T-cell (primary cell): ENCODE results near the gene NR1D1. TPM values are rescaled to one million over a fixed set of nuclear protein-coding genes. Genes with fewer than 3 reads are reported as not detected.
A peak's percentile ranks its signal among the peaks of the same experiment; 100 is the strongest.

ENCODE experiments used
- ATAC-seq, 4 experiments: fragments of 200-7000 bp in 3 of 4; fragments of 150-1000 bp in 1 of 4; cut with Tn5 transposase; replicated peaks in 1 of 4; 1 replicate in 3 of 4; 2 replicates in 1 of 4; pipeline ENCODE4 v1.10.0; 2021; ENCODE audit warnings: moderate library complexity in 3 of 4, mild to moderate bottlenecking in 2 of 4, moderate number of reproducible peaks in 1 of 4
- CTCF ChIA-PET, 2 donors: fragments of 300-600 bp; sonication (Branson Sonifier 250); formaldehyde crosslinking; loops; one replicate each; lab custom pipeline; 2022; ENCODE audit warnings: antibody characterized with exemption in 2 of 2; lab: Charles Lee
- POLR2A ChIA-PET, 2 donors: fragments of 300-600 bp; sonication (Branson Sonifier 250); formaldehyde crosslinking; loops; one replicate each; lab custom pipeline; 2022; ENCODE audit warnings: antibody characterized with exemption in 2 of 2; lab: Charles Lee
- DNase-seq, 35 experiments: peaks; one replicate each; pipeline versions ENCODE4 v3.0.0 to v3.0.0-alpha.2; 2013 to 2023
- H3K27ac ChIP-seq: one replicate; pipeline ENCODE4 v1.5.1; 2013; ENCODE audit warnings: low read length
- H3K27me3 ChIP-seq, 2 experiments: replicated peaks in 1 of 2; 1 replicate in 1 of 2; 2 replicates in 1 of 2; pipeline versions ENCODE4 v1.6.1 to v1.7.0; 2013; ENCODE audit warnings: low read length in 1 of 2, mixed read lengths in 1 of 2; ENCODE audit not compliant: control insufficient read depth in 2 of 2, insufficient read depth in 2 of 2; ENCODE audit errors: extremely low read depth in 1 of 2
- H3K36me3 ChIP-seq, 2 donors: 1 replicate in 1 of 2; 2 replicates in 1 of 2; pipeline versions ENCODE4 v1.6.1 to v1.7.0; 2013; ENCODE audit warnings: low read length in 1 of 2; ENCODE audit not compliant: control insufficient read depth in 2 of 2, insufficient read depth in 1 of 2; ENCODE audit errors: extremely low read depth in 1 of 2
- H3K4me1 ChIP-seq, 2 experiments: 1 replicate in 1 of 2; 2 replicates in 1 of 2; pipeline versions ENCODE4 v1.6.1 to v1.7.0; 2013; ENCODE audit warnings: low read length in 2 of 2, mixed read lengths in 1 of 2; ENCODE audit not compliant: insufficient read depth in 2 of 2, control insufficient read depth in 1 of 2; ENCODE audit errors: extremely low read depth in 1 of 2
- H3K4me3 ChIP-seq, 2 donors: 1 replicate in 1 of 2; 2 replicates in 1 of 2; pipeline versions ENCODE4 v1.5.1 to v1.7.0; 2013; ENCODE audit warnings: mild to moderate bottlenecking in 2 of 2, low read length in 1 of 2, moderate library complexity in 1 of 2; ENCODE audit not compliant: control insufficient read depth in 1 of 2; ENCODE audit errors: extremely low read depth in 1 of 2
- H3K9me3 ChIP-seq: 2 replicates; pipeline ENCODE4 v1.7.0; 2013
- H3K27ac Mint-ChIP-seq, 2 donors: one replicate each; pipeline ENCODE4 v1.8.0; 2020 to 2021; ENCODE audit warnings: mild to moderate bottlenecking in 2 of 2, mixed read lengths in 2 of 2
- H3K27me3 Mint-ChIP-seq, 2 donors: one replicate each; pipeline ENCODE4 v1.8.0; 2021 to 2022; ENCODE audit warnings: mixed read lengths in 2 of 2
- H3K36me3 Mint-ChIP-seq: one replicate; pipeline ENCODE4 v1.8.0; 2021; ENCODE audit warnings: mixed read lengths
- H3K4me1 Mint-ChIP-seq, 3 donors: one replicate each; pipeline ENCODE4 v1.8.0; 2020 to 2022; ENCODE audit warnings: mixed read lengths in 3 of 3, mild to moderate bottlenecking in 1 of 3
- H3K4me3 Mint-ChIP-seq, 3 donors: one replicate each; pipeline ENCODE4 v1.8.0; 2020 to 2022; ENCODE audit warnings: mild to moderate bottlenecking in 3 of 3, mixed read lengths in 3 of 3, moderate library complexity in 3 of 3
- H3K9me3 Mint-ChIP-seq, 3 donors: one replicate each; pipeline ENCODE4 v1.8.0; 2020 to 2022; ENCODE audit warnings: mixed read lengths in 3 of 3
- WGBS: methylation state at CpG from one replicate; pipeline ENCODE4 v1.1.5; 2013; ENCODE audit warnings: missing lambda C conversion rate; ENCODE audit not compliant: insufficient coverage; 5-methylcytosine and 5-hydroxymethylcytosine counted together
- total RNA-seq, 35 experiments: library from RNA in 6 of 35; stranded (reverse) in 6 of 35; fragments of 120-200 nt in 1 of 35; gene quantifications; one replicate each; pipeline versions ENCODE4 v1.2.1 to v1.2.4 and lab custom pipeline; 2013 to 2026

The NR1D1 gene
- total RNA-seq, 5 donors from 2014 or later (not counting 1 experiment from before 2014, with no cell fraction given), result 11.5 to 33.6 (median 21.9) TPM

DNA sequence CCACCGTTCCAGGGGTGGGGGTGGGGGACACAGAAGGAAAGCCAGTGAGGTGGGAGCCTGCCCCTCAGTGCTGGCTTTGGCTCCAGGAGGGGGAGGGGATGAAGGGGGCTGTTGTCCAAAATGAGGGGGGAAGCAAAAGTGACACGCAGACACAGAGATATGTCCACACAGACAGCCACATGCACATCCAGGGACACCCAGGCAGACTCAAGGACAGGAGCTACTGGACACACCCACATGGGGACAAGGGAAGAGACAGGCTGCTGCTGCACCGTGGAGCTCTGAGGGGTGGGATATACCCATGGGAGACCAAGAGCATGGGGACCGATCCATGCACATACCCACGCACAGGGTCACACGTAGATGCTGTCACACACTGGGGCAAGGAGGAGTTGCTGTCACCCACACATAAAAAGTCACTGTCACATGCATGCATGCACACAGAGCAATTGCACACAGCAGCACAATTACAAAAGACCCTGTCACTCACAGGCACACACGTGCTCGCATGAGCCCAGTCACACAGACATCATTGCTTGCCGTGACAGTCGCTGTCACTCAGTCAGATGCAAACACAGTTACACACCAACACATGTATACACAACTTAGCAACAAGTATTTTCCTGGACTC is 36.4 kb downstream of the NR1D1 start:
- Mint-ChIP-seq H3K4me3 (peak overlapping the region; percentile 87 to 91 (median 91)), H3K4me1 (peaks cover 60 to 64% (median 63%) of the 10 kb centered on the region in 3 donors), H3K27me3 (no peaks in the 10 kb centered on the region), H3K9me3 (no peaks in the 10 kb centered on the region), H3K36me3 (no peaks in the 10 kb centered on the region), H3K27ac (peak overlapping the region; percentile 89 to 96)
- H3K36me3 ChIP-seq, result no peaks in the 10 kb centered on the region
- ATAC-seq (no peak), DNase-seq (peak in 1 of 35 experiments; percentile 36)
- H3K4me3 ChIP-seq, result peak overlapping the region; percentile 84 to 97
- WGBS, result 46% methylated on average over 5 of the region's 10 CpGs
- no peaks in the 10 kb centered on the region for H3K9me3 ChIP-seq
- H3K27me3 ChIP-seq, result peaks cover 0 to 13% of the 10 kb centered on the region in 2 experiments
- H3K27ac ChIP-seq, result peak overlapping the region; percentile 29
- CTCF ChIA-PET, result interaction anchor here in 1 of 2 donors (0.5 to 2.4 kb wide), 8 partner anchors 10 to 104 kb away, joined by 3 to 16 read pairs (median 4); partner anchors contain the start of gene MED24
- H3K4me1 ChIP-seq, result peaks cover 19 to 61% of the 10 kb centered on the region in 2 experiments
- POLR2A ChIA-PET, result interaction anchor here (0.6 to 1.0 kb wide), 2 partner anchors 49 to 154 kb away, joined by 3 read pairs; no protein-coding TSS in a partner anchor

DNA sequence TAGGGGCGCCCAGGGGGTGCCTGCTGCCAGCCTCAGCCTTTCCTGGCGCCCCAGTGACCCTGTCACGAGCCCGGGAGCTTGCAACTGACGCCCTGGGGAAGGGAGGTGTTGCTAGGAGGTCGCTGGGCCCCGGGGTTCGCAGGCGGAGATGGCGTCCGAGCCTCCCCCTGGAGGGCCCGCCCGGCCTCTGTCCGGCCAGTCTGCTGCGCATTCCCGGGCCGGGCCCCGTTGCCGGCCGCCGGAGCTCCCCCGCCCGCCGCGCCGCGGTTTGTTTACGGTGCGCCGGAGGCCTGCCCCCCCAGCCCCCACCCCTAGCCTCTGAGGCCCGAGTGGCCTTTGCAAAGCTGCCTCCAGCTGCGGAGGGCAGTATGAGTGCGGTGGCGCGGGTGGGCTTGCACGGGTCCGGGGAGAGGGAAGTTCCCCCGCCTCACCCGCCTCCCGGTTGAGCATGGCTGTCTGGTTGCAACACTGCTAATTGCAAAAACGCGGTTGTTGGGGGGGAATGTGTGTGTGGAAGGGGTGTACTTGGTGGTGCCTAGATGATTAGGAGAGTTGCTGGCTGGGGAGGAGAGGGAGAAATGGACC is 37.1 kb downstream of the NR1D1 start:
- Histone ChIP-seq H3K4me1 (peaks cover 16 to 54% of the 10 kb centered on the region in 2 experiments), H3K36me3 (no peaks in the 10 kb centered on the region), H3K27ac (peak overlapping the region; percentile 41), H3K4me3 (peak overlapping the region; percentile 84 to 97), H3K9me3 (no peaks in the 10 kb centered on the region), H3K27me3 (peaks cover 0 to 13% of the 10 kb centered on the region in 2 experiments)
- peak overlapping the region; percentile 89 to 96 for H3K27ac Mint-ChIP-seq
- DNase-seq, result peak in 20 of 35 experiments; percentile 16 to 47 (median 30)
- no peaks in the 10 kb centered on the region for H3K27me3 Mint-ChIP-seq
- peaks cover 53 to 57% (median 55%) of the 10 kb centered on the region in 3 donors for H3K4me1 Mint-ChIP-seq
- WGBS, result 0% methylated on average over 29 of the region's 42 CpGs
- peak; percentile 11 to 44 (median 30) for ATAC-seq
- H3K4me3 Mint-ChIP-seq, result peak overlapping the region; percentile 87 to 91 (median 91)
- H3K9me3 Mint-ChIP-seq, result no peaks in the 10 kb centered on the region
- no peaks in the 10 kb centered on the region for H3K36me3 Mint-ChIP-seq
- CTCF ChIA-PET, result interaction anchor here (0.5 to 3.7 kb wide), 5 partner anchors 9 to 50 kb away, joined by 3 to 15 read pairs (median 4); partner anchors contain the start of gene MED24 (in 1 of the 2)
- POLR2A ChIA-PET, result interaction anchor here (0.5 to 0.7 kb wide), 3 partner anchors 9 to 299 kb away, joined by 3 read pairs; partner anchors contain the start of gene MED24 (in 1 of the 2)

DNA sequence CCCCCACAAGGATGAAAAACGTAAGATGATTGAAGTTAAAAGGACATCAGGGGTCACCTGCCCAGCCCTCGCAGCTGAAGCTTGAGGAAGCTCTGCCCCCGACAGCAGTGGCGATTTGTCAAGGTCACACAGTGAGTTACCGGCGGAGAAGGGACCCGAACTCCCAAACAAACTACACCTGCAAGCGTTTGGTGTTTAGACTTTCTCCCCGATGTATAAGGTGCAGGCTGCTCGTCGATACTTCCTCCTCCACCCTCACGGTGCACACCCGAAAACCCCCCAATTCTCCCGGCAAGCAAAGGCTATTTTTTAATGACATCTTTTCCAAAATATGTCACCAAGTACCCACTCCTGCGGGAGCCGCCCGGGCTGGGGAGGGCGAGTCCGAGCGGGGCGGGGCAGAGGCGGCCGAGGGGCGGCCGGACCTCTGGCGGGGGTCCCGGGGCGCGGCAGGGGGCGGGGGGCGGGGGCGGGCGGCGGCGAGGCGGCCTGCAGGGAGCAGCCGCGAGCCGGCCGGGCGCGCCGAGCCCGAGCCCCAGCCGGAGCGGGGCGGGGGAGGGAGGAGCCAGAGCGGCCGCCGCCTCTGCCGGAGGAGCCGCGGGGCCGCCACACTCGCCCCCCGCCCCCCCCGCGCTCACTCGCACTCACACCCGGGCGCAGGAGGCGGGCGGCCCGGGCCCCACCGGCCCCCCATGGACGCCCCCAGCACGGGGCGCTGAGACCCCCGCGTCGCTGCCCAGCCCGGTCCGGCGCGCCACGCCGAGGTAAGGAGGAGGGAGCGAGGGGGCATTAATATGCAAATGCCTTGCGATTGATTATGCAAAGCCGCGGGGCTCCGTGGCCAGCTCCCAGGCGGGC is 37.8 kb downstream of the NR1D1 start, which contains the start of gene THRA:
TSS of gene THRA (plus strand) at position 637 of the 858 bp plus-strand sequence. CDS start 11,524 bp downstream, outside the sequence.
- Histone ChIP-seq H3K27me3 (peaks cover 0 to 16% of the 10 kb centered on the region in 2 experiments), H3K27ac (peak within 1 kb of the TSS; percentile 41), H3K4me1 (peaks cover 12 to 47% of the 10 kb centered on the region in 2 experiments), H3K4me3 (peak within 1 kb of the TSS; percentile 84 to 97), H3K9me3 (no peaks in the 10 kb centered on the region), H3K36me3 (no peaks in the 10 kb centered on the region)
- 1% methylated on average over 56 of the region's 83 CpGs for WGBS
- peak; percentile 34 to 86 (median 66) for DNase-seq
- peaks cover 46 to 50% (median 48%) of the 10 kb centered on the region in 3 donors for H3K4me1 Mint-ChIP-seq
- no peaks in the 10 kb centered on the region for H3K27me3 Mint-ChIP-seq
- H3K4me3 Mint-ChIP-seq, result peak within 1 kb of the TSS; percentile 88 to 91 (median 91)
- no peaks in the 10 kb centered on the region for H3K9me3 Mint-ChIP-seq
- ChIA-PET POLR2A (interaction anchor here (0.5 to 0.7 kb wide), 3 partner anchors 8 to 298 kb away, joined by 3 to 4 read pairs (median 3); partner anchors contain the start of gene MED24 (in 1 of the 2)), CTCF (interaction anchor here (1.1 to 3.7 kb wide), 4 partner anchors 9 to 51 kb away, joined by 3 to 15 read pairs (median 4); partner anchors contain the start of gene MED24 (in 1 of the 2))
- ATAC-seq, result peak; percentile 91 to 93 (median 92)
- peak within 1 kb of the TSS; percentile 90 to 96 for H3K27ac Mint-ChIP-seq
- H3K36me3 Mint-ChIP-seq, result no peaks in the 10 kb centered on the region

GRCh38 chr17:40061609-40062038 is 38.8 kb downstream of the NR1D1 start:
- H3K36me3 ChIP-seq, result no peaks in the 10 kb centered on the region
- peaks cover 0 to 3% of the 10 kb centered on the region in 2 donors for H3K27me3 Mint-ChIP-seq
- peaks cover 0 to 20% of the 10 kb centered on the region in 2 experiments for H3K27me3 ChIP-seq
- H3K27ac ChIP-seq, result no peak overlapping the region
- no peaks in the 10 kb centered on the region for H3K36me3 Mint-ChIP-seq
- H3K9me3 ChIP-seq, result no peaks in the 10 kb centered on the region
- H3K4me1 Mint-ChIP-seq, result peaks cover 37 to 40% (median 39%) of the 10 kb centered on the region in 3 donors
- H3K4me3 ChIP-seq, result no peak overlapping the region
- H3K4me3 Mint-ChIP-seq, result peak overlapping the region; percentile 81 to 88 (median 86)
- no peak for DNase-seq
- CTCF ChIA-PET, result interaction anchor here (1.1 to 3.7 kb wide), 2 partner anchors 13 to 51 kb away, joined by 4 to 15 read pairs; no protein-coding TSS in a partner anchor
- POLR2A ChIA-PET, result interaction anchor here in 1 of 2 donors (0.7 kb wide), 1 partner anchor 218 kb away, joined by 4 read pairs; no protein-coding TSS in a partner anchor
- peak overlapping the region; percentile 90 to 91 for H3K27ac Mint-ChIP-seq
- peaks cover 12 to 39% of the 10 kb centered on the region in 2 experiments for H3K4me1 ChIP-seq
- WGBS, result 56% methylated on average over 9 of the region's 10 CpGs
- ATAC-seq, result no peak
- no peaks in the 10 kb centered on the region for H3K9me3 Mint-ChIP-seq

GRCh38 chr17:40060887-40061608 is 39.3 kb downstream of the NR1D1 start:
- WGBS, result 89% methylated on average over 8 of the region's 11 CpGs
- no peaks in the 10 kb centered on the region for H3K36me3 Mint-ChIP-seq
- peaks cover 33 to 36% (median 36%) of the 10 kb centered on the region in 3 donors for H3K4me1 Mint-ChIP-seq
- DNase-seq, result no peak
- Histone ChIP-seq H3K27ac (no peak overlapping the region), H3K4me1 (peaks cover 12 to 36% of the 10 kb centered on the region in 2 experiments), H3K4me3 (no peak overlapping the region), H3K27me3 (peaks cover 0 to 26% of the 10 kb centered on the region in 2 experiments), H3K9me3 (no peaks in the 10 kb centered on the region), H3K36me3 (no peaks in the 10 kb centered on the region)
- H3K27me3 Mint-ChIP-seq, result peaks cover 0 to 7% of the 10 kb centered on the region in 2 donors
- peak overlapping the region; percentile 81 to 88 (median 86) for H3K4me3 Mint-ChIP-seq
- ATAC-seq, result no peak
- H3K9me3 Mint-ChIP-seq, result no peaks in the 10 kb centered on the region
- CTCF ChIA-PET, result interaction anchor here (0.6 to 3.7 kb wide), 5 partner anchors 13 to 60 kb away, joined by 3 to 15 read pairs (median 4); partner anchors contain the start of gene NR1D1 (in 1 of the 2)
- H3K27ac Mint-ChIP-seq, result peak overlapping the region; percentile 90 to 91
- POLR2A ChIA-PET, result no interaction called here
